IPS-15b (cell line): ENCODE measurements around the gene LRP1B.

Experiments
- H3K27me3 ChIP-seq: one replicate; pipeline ENCODE4 v1.6.1; 2013; ENCODE audit warnings: low read length; ENCODE audit not compliant: control insufficient read depth, insufficient read depth
- H3K36me3 ChIP-seq: one replicate; pipeline ENCODE4 v1.6.1; 2013; ENCODE audit warnings: low read length; ENCODE audit not compliant: control insufficient read depth, insufficient read depth
- H3K4me1 ChIP-seq: one replicate; pipeline ENCODE4 v1.6.1; 2013; ENCODE audit warnings: mild to moderate bottlenecking, low read length; ENCODE audit not compliant: control insufficient read depth, insufficient read depth
- H3K4me3 ChIP-seq: one replicate; pipeline ENCODE4 v1.5.1; 2013; ENCODE audit warnings: low read depth, low read length
- H3K9ac ChIP-seq: one replicate; pipeline ENCODE4 v1.6.1; 2013; ENCODE audit warnings: low read depth, mild to moderate bottlenecking, low read length
- H3K9me3 ChIP-seq: one replicate; pipeline ENCODE4 v1.6.1; 2013; ENCODE audit warnings: mild to moderate bottlenecking, low read length; ENCODE audit not compliant: control insufficient read depth, insufficient read depth

Gene LRP1B

DNA sequence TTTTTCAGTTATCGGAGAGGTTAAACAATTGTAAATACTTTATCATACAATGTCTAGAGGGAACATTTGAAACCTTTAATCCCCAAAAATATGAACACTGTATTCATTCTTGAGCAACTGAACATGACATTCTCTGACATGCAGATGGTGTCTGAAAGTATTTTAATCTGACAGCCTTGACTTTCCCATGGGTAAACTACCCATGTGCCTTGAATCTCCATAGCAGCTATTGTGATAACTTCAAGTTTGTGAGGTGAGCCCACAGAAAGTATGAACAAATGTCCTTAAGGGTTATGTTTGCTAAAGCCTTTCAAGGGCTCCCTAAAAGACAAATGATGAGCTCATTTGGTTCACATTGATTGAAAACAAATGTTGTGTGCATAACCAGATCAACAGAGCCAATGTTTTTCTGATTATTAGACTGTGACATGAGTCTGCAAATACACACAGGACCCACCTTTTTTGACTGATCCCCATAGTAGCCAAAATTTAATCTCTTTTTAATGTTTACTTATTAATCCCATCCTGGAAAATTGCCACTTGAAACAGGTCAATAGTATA, 1326.0 kb downstream of the LRP1B start:
- H3K36me3 ChIP-seq, result no peaks in the 10 kb centered on the region
- H3K9ac ChIP-seq, result no peak overlapping the region
- H3K27me3 ChIP-seq, result no peaks in the 10 kb centered on the region
- no peaks in the 10 kb centered on the region for H3K4me1 ChIP-seq
- no peak overlapping the region for H3K4me3 ChIP-seq
- H3K9me3 ChIP-seq, result no peaks in the 10 kb centered on the region

DNA sequence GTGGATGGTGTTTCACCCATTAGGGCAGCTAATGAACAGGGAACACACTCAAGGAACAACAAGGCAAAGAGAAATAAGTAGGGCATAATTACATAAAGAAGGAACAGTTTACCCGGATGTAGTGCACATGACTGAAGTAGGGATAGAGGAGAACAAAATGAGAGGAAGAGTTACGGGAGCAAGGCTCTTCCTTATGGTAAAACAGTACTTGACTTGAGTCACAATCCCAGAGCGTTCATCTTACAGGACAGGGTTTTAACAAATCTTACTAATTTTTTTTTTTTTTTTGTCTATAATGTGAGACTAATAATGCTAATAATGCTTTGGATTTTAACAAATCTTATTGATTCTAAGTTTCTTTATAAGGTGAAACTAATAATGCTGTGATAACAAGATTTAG, 1329.5 kb downstream of the LRP1B start:
- Histone ChIP-seq H3K9me3 (no peaks in the 10 kb centered on the region), H3K4me1 (no peaks in the 10 kb centered on the region), H3K27me3 (no peaks in the 10 kb centered on the region), H3K9ac (no peak overlapping the region), H3K4me3 (no peak overlapping the region), H3K36me3 (no peaks in the 10 kb centered on the region)

DNA sequence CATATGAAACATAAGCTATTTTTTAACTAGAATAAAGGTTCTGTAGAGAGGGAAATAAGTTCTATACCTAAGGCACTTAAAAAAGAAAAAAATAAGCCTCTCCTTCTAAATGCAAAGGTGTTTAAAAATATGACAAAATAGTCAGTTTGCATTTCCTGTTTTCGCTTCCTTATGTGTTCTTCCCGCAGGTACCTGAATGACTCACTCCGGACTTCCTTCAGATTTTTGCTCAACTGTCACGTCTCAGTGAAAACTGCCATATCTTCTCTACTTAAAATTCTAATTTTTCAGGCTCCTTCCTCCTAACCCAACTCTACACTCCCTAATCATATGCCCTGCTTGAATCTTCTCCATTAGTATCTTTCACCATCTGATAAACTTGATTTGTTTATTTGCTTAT, 1333.1 kb downstream of the LRP1B start:
- Histone ChIP-seq H3K4me1 (no peaks in the 10 kb centered on the region), H3K27me3 (no peaks in the 10 kb centered on the region), H3K9me3 (no peaks in the 10 kb centered on the region), H3K4me3 (no peak overlapping the region), H3K9ac (no peak overlapping the region), H3K36me3 (no peaks in the 10 kb centered on the region)

DNA sequence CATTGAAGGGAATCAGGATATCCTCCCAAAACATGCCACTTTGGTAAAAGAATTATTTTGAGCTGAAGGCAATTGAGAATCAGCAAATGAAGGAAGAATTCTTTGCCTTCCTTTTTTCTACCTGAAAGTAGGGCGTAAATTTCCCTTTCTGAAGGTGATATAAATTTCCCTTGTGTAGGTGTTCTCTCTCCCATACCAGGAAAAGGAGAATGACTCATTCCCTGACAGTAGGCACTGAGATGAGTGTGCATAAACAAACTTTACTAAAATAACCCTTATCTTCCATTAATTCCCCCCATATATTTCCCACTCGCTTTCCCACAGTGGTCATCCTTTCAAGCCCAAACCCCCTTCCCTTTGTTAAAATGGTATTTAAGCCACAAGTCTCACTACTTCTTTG, 1339.0 kb downstream of the LRP1B start:
- H3K4me1 ChIP-seq, result peaks cover under 1% of the 10 kb centered on the region
- H3K36me3 ChIP-seq, result no peaks in the 10 kb centered on the region
- H3K9ac ChIP-seq, result no peak overlapping the region
- no peaks in the 10 kb centered on the region for H3K27me3 ChIP-seq
- no peak overlapping the region for H3K4me3 ChIP-seq
- no peaks in the 10 kb centered on the region for H3K9me3 ChIP-seq

DNA sequence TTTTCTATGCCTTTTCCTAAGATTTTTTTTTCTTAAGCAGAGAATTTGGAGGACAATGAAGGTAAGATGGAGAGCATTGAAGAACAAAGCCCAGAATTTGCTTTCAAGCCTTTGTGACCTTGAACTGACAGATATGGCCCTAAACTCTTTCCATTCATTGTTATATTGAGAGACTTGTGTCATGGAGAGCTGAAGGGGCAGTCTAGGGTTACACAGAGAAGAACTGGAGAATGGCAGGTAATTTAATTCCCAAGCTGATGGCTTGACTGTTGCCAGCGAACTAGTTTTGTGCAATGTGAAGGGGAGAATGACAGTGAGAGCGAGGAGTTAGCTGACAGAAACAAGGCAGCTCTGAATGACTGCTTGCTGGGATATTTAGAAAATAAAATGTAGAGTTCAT, 1344.2 kb downstream of the LRP1B start:
- Histone ChIP-seq H3K4me1 (peaks cover 9% of the 10 kb centered on the region), H3K36me3 (no peaks in the 10 kb centered on the region), H3K9me3 (no peaks in the 10 kb centered on the region), H3K27me3 (no peaks in the 10 kb centered on the region), H3K4me3 (no peak overlapping the region), H3K9ac (no peak overlapping the region)

DNA sequence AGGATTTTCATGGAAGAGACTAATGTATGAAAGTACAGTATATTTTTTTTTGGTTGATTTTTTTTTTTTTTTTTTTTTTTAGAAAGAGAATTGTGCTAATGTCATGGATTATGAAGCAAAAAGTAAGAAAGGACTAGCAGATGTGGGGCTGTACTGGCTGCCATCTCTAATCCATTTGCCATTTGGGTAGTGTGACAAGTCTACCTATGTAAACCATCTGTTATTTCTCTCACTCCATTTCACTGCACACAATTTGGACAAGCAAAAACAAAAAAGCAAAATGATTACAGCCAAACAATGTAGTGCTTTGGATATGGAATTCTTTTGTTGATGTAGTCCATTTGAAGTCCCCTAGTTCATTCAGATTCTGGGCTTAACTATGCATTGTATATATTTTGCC, 1355.4 kb downstream of the LRP1B start:
- H3K4me1 ChIP-seq, result no peaks in the 10 kb centered on the region
- no peak overlapping the region for H3K4me3 ChIP-seq
- no peaks in the 10 kb centered on the region for H3K27me3 ChIP-seq
- no peaks in the 10 kb centered on the region for H3K36me3 ChIP-seq
- no peak overlapping the region for H3K9ac ChIP-seq
- no peaks in the 10 kb centered on the region for H3K9me3 ChIP-seq

DNA sequence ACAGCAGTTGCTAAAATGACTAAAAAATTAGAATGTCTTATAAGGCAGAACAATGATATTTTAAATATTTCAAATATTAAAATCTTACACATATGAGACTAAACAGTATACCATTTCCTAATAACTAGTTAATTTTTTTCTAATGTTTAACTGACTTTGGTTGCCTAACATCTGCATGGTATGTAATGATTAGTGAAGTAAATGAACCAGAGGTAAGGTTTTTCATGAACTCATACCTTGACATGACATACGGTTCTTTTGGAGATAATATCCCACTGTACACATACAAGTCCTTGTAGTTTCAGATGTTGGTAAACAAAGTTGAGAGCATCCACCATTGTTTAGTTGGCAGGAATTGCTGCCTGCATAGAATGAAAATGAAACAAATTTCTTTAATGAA, 1360.2 kb downstream of the LRP1B start:
- no peaks in the 10 kb centered on the region for H3K36me3 ChIP-seq

DNA sequence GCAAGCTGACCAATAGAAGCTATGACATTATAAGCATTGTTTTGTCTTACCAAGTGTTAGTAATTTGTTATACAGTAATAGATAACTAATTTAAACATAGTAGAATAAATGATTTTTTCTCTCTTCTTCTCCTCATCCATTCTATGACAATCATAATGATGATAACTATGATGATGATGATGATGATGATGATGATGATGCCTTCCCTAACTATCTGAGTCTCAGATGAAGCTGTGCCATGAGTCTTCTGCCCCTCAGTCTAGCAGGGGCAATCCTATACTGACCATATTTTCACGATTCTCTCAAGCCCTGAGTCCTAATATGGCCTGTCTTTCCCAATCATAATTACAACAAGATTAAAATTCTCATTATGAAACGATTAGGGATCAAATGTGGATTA, 1369.0 kb downstream of the LRP1B start:
- Histone ChIP-seq H3K4me3 (no peak overlapping the region), H3K9me3 (no peaks in the 10 kb centered on the region), H3K36me3 (no peaks in the 10 kb centered on the region), H3K4me1 (no peaks in the 10 kb centered on the region), H3K27me3 (no peaks in the 10 kb centered on the region), H3K9ac (no peak overlapping the region)

More for the DNA sequence above, 1360.2 kb downstream of the LRP1B start:
- Histone ChIP-seq H3K4me3 (no peak overlapping the region), H3K9me3 (no peaks in the 10 kb centered on the region), H3K4me1 (no peaks in the 10 kb centered on the region), H3K9ac (no peak overlapping the region), H3K27me3 (no peaks in the 10 kb centered on the region)

DNA sequence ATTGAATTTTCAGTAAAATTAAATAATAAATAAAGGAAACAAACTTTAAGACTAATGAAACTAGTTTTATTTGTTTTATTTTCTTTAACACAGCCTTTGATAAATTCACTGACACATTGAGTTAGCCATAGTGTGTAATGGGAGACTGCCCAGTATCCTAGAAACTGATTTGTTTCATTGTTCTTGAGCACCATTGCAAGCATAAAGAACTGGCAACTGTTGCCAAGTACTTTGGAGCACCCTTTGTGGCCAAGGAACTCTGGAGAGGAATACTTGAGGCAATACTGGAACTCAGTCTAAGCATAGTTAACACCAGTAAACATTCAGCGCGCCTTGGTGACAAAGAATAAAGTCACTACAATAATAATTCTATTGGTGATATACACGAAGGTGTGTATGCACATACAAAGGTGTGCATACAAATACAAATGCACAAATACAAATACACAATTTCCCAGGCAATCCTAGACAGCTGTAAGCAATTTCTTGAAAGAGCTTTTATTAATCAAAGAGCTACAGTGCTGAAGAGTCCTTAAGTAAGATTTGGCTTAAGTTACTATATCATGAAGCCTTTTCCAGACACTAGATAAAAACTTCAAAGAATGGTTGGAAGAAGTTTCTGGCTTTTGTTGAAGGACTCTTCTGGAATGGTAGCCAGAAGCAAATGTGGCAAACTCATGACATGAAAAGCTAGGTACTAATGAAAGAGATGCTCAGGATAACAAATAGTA, 1371.2 kb downstream of the LRP1B start:
- Histone ChIP-seq H3K27me3 (no peaks in the 10 kb centered on the region), H3K4me3 (no peak overlapping the region), H3K9me3 (no peaks in the 10 kb centered on the region), H3K36me3 (no peaks in the 10 kb centered on the region), H3K4me1 (no peaks in the 10 kb centered on the region), H3K9ac (no peak overlapping the region)

DNA sequence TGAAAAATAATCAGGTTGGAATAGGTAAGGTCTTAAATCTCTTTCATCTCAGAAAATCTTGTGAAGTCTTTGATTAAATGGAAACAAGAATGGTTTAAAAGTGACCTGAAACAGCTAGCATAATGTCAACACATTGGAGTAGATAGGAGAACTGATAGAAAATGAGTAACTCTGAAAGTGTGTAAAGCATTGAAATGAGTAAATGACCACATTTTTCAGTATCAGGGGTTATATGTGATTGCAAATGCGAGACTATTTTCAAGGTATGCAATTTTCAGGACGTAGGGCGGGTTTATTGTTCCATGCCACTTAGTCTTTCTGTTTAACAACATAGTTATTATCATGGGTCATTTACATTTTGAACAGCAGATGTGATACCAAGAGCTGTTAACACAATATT, 1383.2 kb downstream of the LRP1B start:
- Histone ChIP-seq H3K9ac (no peak overlapping the region), H3K36me3 (no peaks in the 10 kb centered on the region), H3K4me3 (no peak overlapping the region), H3K4me1 (no peaks in the 10 kb centered on the region), H3K9me3 (no peaks in the 10 kb centered on the region), H3K27me3 (no peaks in the 10 kb centered on the region)

DNA sequence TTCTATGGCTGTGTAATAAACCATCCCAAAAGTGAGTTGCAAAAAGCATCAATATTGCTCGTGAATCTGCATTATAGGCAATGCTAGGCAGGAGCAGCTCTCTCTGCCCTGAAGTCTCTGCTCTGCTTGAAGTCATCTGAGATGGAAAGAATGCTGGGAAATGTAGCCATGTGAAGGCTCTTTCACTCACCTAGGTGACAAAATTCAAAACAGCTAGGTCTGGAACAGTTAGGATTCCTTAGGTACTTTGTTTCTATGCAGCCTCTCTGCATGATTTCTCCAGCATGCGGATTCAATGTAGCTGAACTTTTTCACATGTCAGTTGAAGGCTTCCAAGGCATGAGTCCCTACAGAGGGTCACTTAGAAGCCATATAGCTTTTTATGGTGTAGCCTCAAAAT, 1383.7 kb downstream of the LRP1B start:
- no peak overlapping the region for H3K4me3 ChIP-seq
- H3K36me3 ChIP-seq, result no peaks in the 10 kb centered on the region
- H3K4me1 ChIP-seq, result no peaks in the 10 kb centered on the region
- H3K9ac ChIP-seq, result no peak overlapping the region
- H3K9me3 ChIP-seq, result no peaks in the 10 kb centered on the region
- H3K27me3 ChIP-seq, result no peaks in the 10 kb centered on the region

DNA sequence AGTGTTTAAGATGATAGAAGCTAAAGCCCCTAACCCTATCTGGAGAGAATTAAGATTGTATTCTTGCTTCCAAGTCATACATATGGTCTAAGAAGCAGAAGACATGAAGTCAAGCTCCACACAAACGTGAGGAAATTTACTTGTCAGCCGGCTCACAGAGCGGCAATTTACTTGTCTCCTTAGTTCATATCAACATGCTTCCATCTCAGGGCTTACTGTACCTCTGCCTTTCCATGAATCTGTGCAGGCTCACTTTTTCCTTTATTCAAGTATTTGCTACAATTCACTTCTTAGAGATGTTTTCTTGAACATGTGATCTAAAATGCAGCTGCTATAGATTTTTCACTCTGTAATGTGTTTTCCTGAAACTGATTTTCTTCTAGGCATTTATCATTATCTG, 1386.4 kb downstream of the LRP1B start:
- no peaks in the 10 kb centered on the region for H3K9me3 ChIP-seq
- H3K4me1 ChIP-seq, result no peaks in the 10 kb centered on the region
- H3K9ac ChIP-seq, result no peak overlapping the region
- no peaks in the 10 kb centered on the region for H3K36me3 ChIP-seq
- no peaks in the 10 kb centered on the region for H3K27me3 ChIP-seq
- no peak overlapping the region for H3K4me3 ChIP-seq
